Liver (tissue), 9 donors: ENCODE measurements around the gene CST3. TPM values are rescaled to one million over a fixed set of nuclear protein-coding genes. Genes with fewer than 3 reads are reported as not detected.
"Not testable (repeated sequence)": the region's sequence is repeated elsewhere in the genome, so short reads cannot be mapped to it uniquely, and the experiment has no call there.

Experiments used
- DNase-seq: peaks from one replicate; pipeline ENCODE4 v3.0.0-alpha.2; 2017; ENCODE audit warnings: low spot score
- H3K27ac ChIP-seq, 2 donors: one replicate each; pipeline ENCODE4 v1.7.0; 2013; ENCODE audit warnings: inconsistent platforms in 2 of 2, low read length in 2 of 2, control low read depth in 1 of 2, low read depth in 1 of 2, mild to moderate bottlenecking in 1 of 2
- H3K27me3 ChIP-seq, 4 donors: one replicate each; pipeline versions ENCODE4 v1.6.1 to v1.7.0; 2013; ENCODE audit warnings: low read length in 3 of 4, inconsistent platforms in 1 of 4, mild to moderate bottlenecking in 1 of 4, moderate library complexity in 1 of 4; ENCODE audit not compliant: control insufficient read depth in 4 of 4, insufficient read depth in 4 of 4
- H3K36me3 ChIP-seq, 4 donors: one replicate each; pipeline versions ENCODE4 v1.6.1 to v1.7.0; 2013; ENCODE audit warnings: low read length in 3 of 4, mild to moderate bottlenecking in 3 of 4, low read depth in 1 of 4, moderate library complexity in 1 of 4; ENCODE audit not compliant: control insufficient read depth in 4 of 4, insufficient read depth in 3 of 4
- H3K4me1 ChIP-seq, 4 donors: one replicate each; pipeline versions ENCODE4 v1.6.1 to v1.7.0; 2013; ENCODE audit warnings: low read length in 3 of 4, mild to moderate bottlenecking in 3 of 4, moderate library complexity in 1 of 4; ENCODE audit not compliant: control insufficient read depth in 4 of 4, insufficient read depth in 4 of 4
- H3K4me3 ChIP-seq, 3 donors: one replicate each; pipeline versions ENCODE4 v1.6.1 to v1.7.0; 2013; ENCODE audit warnings: low read length in 3 of 3, control low read depth in 1 of 3, low read depth in 1 of 3, mild to moderate bottlenecking in 1 of 3
- H3K9ac ChIP-seq, 2 donors: one replicate each; pipeline ENCODE4 v1.7.0; 2013; ENCODE audit warnings: low read length in 2 of 2, mild to moderate bottlenecking in 2 of 2, moderate library complexity in 2 of 2, control low read depth in 1 of 2, low read depth in 1 of 2
- H3K9me3 ChIP-seq, 4 donors: one replicate each; pipeline versions ENCODE4 v1.6.1 to v1.7.0; 2013; ENCODE audit warnings: low read length in 3 of 4; ENCODE audit not compliant: control insufficient read depth in 4 of 4
- EGR1 ChIP-seq, 2 donors: IDR thresholded peaks; 2 replicates each; pipeline ENCODE4 v1.6.1; 2016 to 2018; ENCODE audit warnings: antibody characterized with exemption in 2 of 2, low read depth in 2 of 2
- FOXA1 ChIP-seq: IDR thresholded peaks from 2 replicates; pipeline ENCODE4 v1.6.1; 2016; ENCODE audit warnings: antibody characterized with exemption
- FOXA2 ChIP-seq: IDR thresholded peaks from 2 replicates; pipeline ENCODE4 v1.6.1; 2016; ENCODE audit warnings: antibody characterized with exemption
- GABPA ChIP-seq, 2 donors: IDR thresholded peaks in 1 of 2; conservative IDR thresholded peaks in 1 of 2; 2 replicates each; pipeline ENCODE4 v1.6.1; 2016; ENCODE audit warnings: antibody characterized with exemption in 2 of 2, mild to moderate bottlenecking in 1 of 2, moderate library complexity in 1 of 2
- HNF4A ChIP-seq, 2 donors: conservative IDR thresholded peaks; 2 replicates each; pipeline ENCODE4 v1.6.1; 2016; ENCODE audit warnings: antibody characterized with exemption in 2 of 2, mild to moderate bottlenecking in 2 of 2
- HNF4G ChIP-seq: IDR thresholded peaks from 2 replicates; pipeline ENCODE4 v1.6.1; 2016; ENCODE audit warnings: antibody characterized with exemption
- JUND ChIP-seq, 2 donors: IDR thresholded peaks; 2 replicates each; pipeline ENCODE4 v1.6.1; 2016; ENCODE audit warnings: antibody characterized with exemption in 2 of 2
- MAX ChIP-seq: IDR thresholded peaks from 2 replicates; pipeline ENCODE4 v1.6.1; 2016; ENCODE audit warnings: antibody characterized with exemption
- NR2F2 ChIP-seq: IDR thresholded peaks from 2 replicates; pipeline ENCODE4 v1.6.1; 2016; ENCODE audit warnings: antibody characterized with exemption
- RAD21 ChIP-seq, 2 donors: IDR thresholded peaks; 2 replicates each; pipeline ENCODE4 v1.6.1; 2016; ENCODE audit warnings: antibody characterized with exemption in 2 of 2, mild to moderate bottlenecking in 2 of 2
- REST ChIP-seq: IDR thresholded peaks from 2 replicates; pipeline ENCODE4 v1.6.1; 2016; ENCODE audit warnings: antibody characterized with exemption, mild to moderate bottlenecking
- RXRA ChIP-seq, 2 donors: IDR thresholded peaks; 2 replicates each; pipeline ENCODE4 v1.6.1; 2017 to 2018; ENCODE audit warnings: antibody characterized with exemption in 2 of 2, mild to moderate bottlenecking in 1 of 2
- SP1 ChIP-seq: IDR thresholded peaks from 2 replicates; pipeline ENCODE4 v1.6.1; 2018; ENCODE audit warnings: antibody characterized with exemption, mild to moderate bottlenecking
- TAF1 ChIP-seq: conservative IDR thresholded peaks from 2 replicates; pipeline ENCODE4 v1.6.1; 2016; ENCODE audit warnings: antibody characterized with exemption, mild to moderate bottlenecking
- YY1 ChIP-seq: IDR thresholded peaks from 2 replicates; pipeline ENCODE4 v1.6.1; 2016; ENCODE audit warnings: antibody characterized with exemption, mild to moderate bottlenecking
- WGBS: extraction: QIAGEN DNeasy Blood & Tissue Kit; methylation state at CpG from one replicate; pipeline ENCODE4 v1.1.7; 2013; 5-methylcytosine and 5-hydroxymethylcytosine counted together
- polyA plus RNA-seq, 2 donors: library from polyadenylated mRNA; stranded (reverse) in 1 of 2; unstranded in 1 of 2; fragments of 200-250 nt in 1 of 2; fragments of >200 nt in 1 of 2; fragmentation: Nextera tagmentation in 1 of 2; extraction: Ambion mirVana in 1 of 2; gene quantifications; one replicate each; pipeline versions ENCODE4 v1.2.1 to v1.2.3, GENCODE V29; 2013 to 2015
- total RNA-seq, 2 donors: library from RNA; depleted of rRNA; stranded (reverse); fragments of >200 nt; gene quantifications; one replicate each; pipeline ENCODE4 v1.2.3, GENCODE V29; 2014
- TF ChIP-seq, protein P1 (sequence below): IDR thresholded peaks from 2 replicates; pipeline ENCODE4 v1.6.1; 2016; ENCODE audit warnings: antibody characterized with exemption
- TF ChIP-seq, protein P2 (sequence below): fragments of 150-350 bp; IDR thresholded peaks from 2 replicates; pipeline ENCODE4 v1.5.1; 2017; ENCODE audit warnings: improper control_type of control experiment, low read depth, low read length; ENCODE audit not compliant: missing input control
- TF ChIP-seq, protein P3 (sequence below): IDR thresholded peaks from 2 replicates; pipeline ENCODE4 v1.6.1; 2016; ENCODE audit warnings: antibody characterized with exemption
- donor health status: healthy.
- donor health status: healthy.
- donor health status: healthy.
- donor health status: healthy.
- donor health status: healthy.

Gene CST3
- total and polyA plus RNA-seq, 4 donors: 153 to 1,712 (median 513) TPM

GRCh38 chr20:23636182-23636907, 1.4 kb downstream of the CST3 start:
- no peak for DNase-seq
- H3K9me3 ChIP-seq: no peaks in the 10 kb centered on the region
- H3K27me3 ChIP-seq: no peaks in the 10 kb centered on the region
- TF ChIP-seq SP1 (no peak), HNF4A (conservative IDR thresholded peaks at IDR 0.05) (peak; percentile 20 to 33), RXRA (IDR thresholded peaks at IDR 0.05) (peak; percentile 51 to 73)
- peak overlapping the region; percentile 56 to 57 for H3K9ac ChIP-seq
- H3K36me3 ChIP-seq: peaks cover 6 to 20% (median 10%) of the 10 kb centered on the region in 4 donors
- H3K4me1 ChIP-seq: peaks cover 13 to 32% (median 21%) of the 10 kb centered on the region in 4 donors
- peak overlapping the region; percentile 4 to 47 for H3K27ac ChIP-seq
- 67% methylated on average over 19 of the region's 19 CpGs for WGBS
- H3K4me3 ChIP-seq: peak overlapping the region; percentile 81 to 82 (median 81)

GRCh38 chr20:23635768-23636090, 2.0 kb downstream of the CST3 start:
- peak overlapping the region; percentile 4 to 47 for H3K27ac ChIP-seq
- peak overlapping the region in 2 of 3 donors; percentile 81 to 82 for H3K4me3 ChIP-seq
- not testable (repeated sequence) for H3K9ac ChIP-seq, H3K27me3 ChIP-seq, DNase-seq, H3K9me3 ChIP-seq
- H3K36me3 ChIP-seq: peaks cover 6 to 20% (median 10%) of the 10 kb centered on the region in 4 donors
- WGBS: 34% methylated on average over 1 of the region's 2 CpGs
- peaks cover 13 to 28% (median 21%) of the 10 kb centered on the region in 4 donors for H3K4me1 ChIP-seq

DNA sequence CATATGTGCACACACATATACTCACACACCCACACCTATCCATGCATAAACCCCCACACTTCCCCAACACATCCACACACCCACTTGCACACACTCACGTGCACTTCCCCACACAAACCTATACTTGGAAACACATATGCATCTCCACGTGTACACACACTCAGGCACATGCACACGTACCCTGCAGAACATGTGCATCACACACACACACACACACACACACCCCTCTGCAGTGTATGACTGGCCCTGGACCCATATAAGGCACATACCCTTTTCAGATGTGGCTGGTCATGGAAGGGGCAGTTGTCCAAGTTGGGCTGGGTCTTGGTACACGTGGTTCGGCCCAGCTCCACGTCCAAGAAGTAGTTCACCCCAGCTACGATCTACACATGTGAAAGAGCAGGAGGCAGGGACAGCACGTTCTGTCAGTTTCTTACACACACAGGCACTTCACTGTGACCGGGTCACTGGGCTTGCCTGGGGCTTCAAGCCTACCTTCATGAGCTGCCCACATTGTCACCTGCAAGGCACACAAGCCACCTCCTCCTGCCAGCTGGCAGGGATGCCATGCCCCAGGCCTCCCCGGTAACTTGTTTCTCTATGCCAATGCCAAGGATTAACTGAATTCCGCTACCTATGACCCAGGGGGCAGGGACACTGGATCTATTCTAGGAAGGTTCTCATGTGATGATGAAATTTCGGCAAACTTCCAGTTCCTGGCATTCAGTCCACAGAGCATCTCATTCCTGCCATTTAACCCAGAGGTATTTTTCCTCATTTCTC, 2.6 kb downstream of the CST3 start:
- Histone ChIP-seq H3K27me3 (no peaks in the 10 kb centered on the region), H3K27ac (peak overlapping the region; percentile 6 to 22), H3K9ac (no peak overlapping the region), H3K4me1 (peaks cover 13 to 28% (median 21%) of the 10 kb centered on the region in 4 donors), H3K4me3 (peak overlapping the region in 2 of 3 donors; percentile 19 to 45), H3K36me3 (peaks cover 6 to 20% (median 10%) of the 10 kb centered on the region in 4 donors), H3K9me3 (no peaks in the 10 kb centered on the region)
- TF ChIP-seq FOXA2 (peak; percentile 60), YY1 (peak; percentile 84), RXRA (IDR thresholded peaks at IDR 0.05) (peak; percentile 95 to 98), HNF4A (conservative IDR thresholded peaks at IDR 0.05) (peak; percentile 98 to 99), HNF4G (peak; percentile 91), EGR1 (IDR thresholded peaks at IDR 0.05; ENCODE audit: low read depth in 2 of 2) (peak; percentile 48 to 93), JUND (IDR thresholded peaks at IDR 0.05) (peak in 1 of 2 donors; percentile 94), RAD21 (IDR thresholded peaks at IDR 0.05) (peak; percentile 37 to 44), MAX (peak; percentile 95), SP1 (peak; percentile 95), REST (no peak), FOXA1 (peak; percentile 61), TAF1 (peak; percentile 47), NR2F2 (peak; percentile 77), GABPA (IDR thresholded peaks at IDR 0.05 in 1 of 2, conservative IDR thresholded peaks at IDR 0.05 in 1 of 2) (peak in 1 of 2 donors; percentile 70)
- TF ChIP-seq, protein P1, sequence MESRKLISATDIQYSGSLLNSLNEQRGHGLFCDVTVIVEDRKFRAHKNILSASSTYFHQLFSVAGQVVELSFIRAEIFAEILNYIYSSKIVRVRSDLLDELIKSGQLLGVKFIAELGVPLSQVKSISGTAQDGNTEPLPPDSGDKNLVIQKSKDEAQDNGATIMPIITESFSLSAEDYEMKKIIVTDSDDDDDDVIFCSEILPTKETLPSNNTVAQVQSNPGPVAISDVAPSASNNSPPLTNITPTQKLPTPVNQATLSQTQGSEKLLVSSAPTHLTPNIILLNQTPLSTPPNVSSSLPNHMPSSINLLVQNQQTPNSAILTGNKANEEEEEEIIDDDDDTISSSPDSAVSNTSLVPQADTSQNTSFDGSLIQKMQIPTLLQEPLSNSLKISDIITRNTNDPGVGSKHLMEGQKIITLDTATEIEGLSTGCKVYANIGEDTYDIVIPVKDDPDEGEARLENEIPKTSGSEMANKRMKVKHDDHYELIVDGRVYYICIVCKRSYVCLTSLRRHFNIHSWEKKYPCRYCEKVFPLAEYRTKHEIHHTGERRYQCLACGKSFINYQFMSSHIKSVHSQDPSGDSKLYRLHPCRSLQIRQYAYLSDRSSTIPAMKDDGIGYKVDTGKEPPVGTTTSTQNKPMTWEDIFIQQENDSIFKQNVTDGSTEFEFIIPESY: peak; percentile 86
- TF ChIP-seq, protein P2, sequence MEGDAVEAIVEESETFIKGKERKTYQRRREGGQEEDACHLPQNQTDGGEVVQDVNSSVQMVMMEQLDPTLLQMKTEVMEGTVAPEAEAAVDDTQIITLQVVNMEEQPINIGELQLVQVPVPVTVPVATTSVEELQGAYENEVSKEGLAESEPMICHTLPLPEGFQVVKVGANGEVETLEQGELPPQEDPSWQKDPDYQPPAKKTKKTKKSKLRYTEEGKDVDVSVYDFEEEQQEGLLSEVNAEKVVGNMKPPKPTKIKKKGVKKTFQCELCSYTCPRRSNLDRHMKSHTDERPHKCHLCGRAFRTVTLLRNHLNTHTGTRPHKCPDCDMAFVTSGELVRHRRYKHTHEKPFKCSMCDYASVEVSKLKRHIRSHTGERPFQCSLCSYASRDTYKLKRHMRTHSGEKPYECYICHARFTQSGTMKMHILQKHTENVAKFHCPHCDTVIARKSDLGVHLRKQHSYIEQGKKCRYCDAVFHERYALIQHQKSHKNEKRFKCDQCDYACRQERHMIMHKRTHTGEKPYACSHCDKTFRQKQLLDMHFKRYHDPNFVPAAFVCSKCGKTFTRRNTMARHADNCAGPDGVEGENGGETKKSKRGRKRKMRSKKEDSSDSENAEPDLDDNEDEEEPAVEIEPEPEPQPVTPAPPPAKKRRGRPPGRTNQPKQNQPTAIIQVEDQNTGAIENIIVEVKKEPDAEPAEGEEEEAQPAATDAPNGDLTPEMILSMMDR: no peak
- TF ChIP-seq, protein P3, sequence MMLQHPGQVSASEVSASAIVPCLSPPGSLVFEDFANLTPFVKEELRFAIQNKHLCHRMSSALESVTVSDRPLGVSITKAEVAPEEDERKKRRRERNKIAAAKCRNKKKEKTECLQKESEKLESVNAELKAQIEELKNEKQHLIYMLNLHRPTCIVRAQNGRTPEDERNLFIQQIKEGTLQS: peak; percentile 98
- WGBS: 34% methylated on average over 12 of the region's 12 CpGs
- no peak for DNase-seq
